GM12878 (cell line): ENCODE measurements around the gene OR9G1.

Source experiments
- CREM ChIP-seq: IDR thresholded peaks from 2 replicates; pipeline ENCODE4 v1.6.1; 2014; ENCODE audit warnings: antibody characterized with exemption, low read depth
- ZNF24 ChIP-seq: fragments of 450-650 bp; IDR thresholded peaks from 2 replicates; pipeline ENCODE4 v1.6.1; 2017; ENCODE audit warnings: antibody characterized with exemption, mild to moderate bottlenecking

DNA sequence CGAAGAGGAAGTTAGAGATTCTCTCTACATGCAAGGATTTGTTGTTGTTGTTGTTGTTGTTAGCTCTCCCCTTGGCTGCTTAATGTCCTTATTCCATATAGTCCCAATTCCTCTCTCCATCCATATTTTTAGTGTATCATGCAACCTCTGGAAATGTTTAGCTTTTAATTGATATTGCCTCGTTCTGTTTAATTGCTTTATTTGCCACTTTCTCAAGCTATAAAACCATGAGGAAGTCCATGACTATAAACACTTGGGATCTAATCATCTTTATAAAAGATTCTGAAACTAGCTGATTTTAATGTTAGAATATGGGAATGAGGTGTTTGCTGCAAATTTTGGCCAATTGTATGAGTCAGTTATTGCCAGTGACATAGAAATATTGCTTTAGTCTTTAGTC, 5.5 kb upstream of the OR9G1 start:
- no peak for TF ChIP-seq CREM
- TF ChIP-seq ZNF24, result no peak
